ENCODE data around the gene CEP95. TPM values are rescaled to one million over a fixed set of nuclear protein-coding genes. Genes with fewer than 3 reads are reported as not detected.

The CEP95 gene
- total RNA-seq, 1 experiment from 2014 or later: 77.0 TPM

Small RNA genes within 50 kb of the gene (microRNA-seq; reads per million reads assigned to microRNA genes)
- 3.6 reads per million for gene MIR3064 (ENCODE audit: borderline number of aligned reads)
- gene MIR5047 (ENCODE audit: borderline number of aligned reads): not detected

Other genes starting within 250 kb of the CEP95 start
- gene TEX2, start 243.7 kb upstream of the CEP95 start, total RNA-seq (2021; ENCODE audit: unreplicated experiment): 24.6 TPM
- 0.42 TPM for gene PECAM1, start 116.1 kb upstream of the CEP95 start, total RNA-seq (2021; ENCODE audit: unreplicated experiment)
- 3.8 TPM for gene MILR1, start 57.9 kb upstream of the CEP95 start, total RNA-seq (2021; ENCODE audit: unreplicated experiment)
- 51.5 TPM for gene POLG2, start 9.9 kb upstream of the CEP95 start, total RNA-seq (2021; ENCODE audit: unreplicated experiment)
- gene DDX5, start 688 bp upstream of the CEP95 start, total RNA-seq (2021; ENCODE audit: unreplicated experiment): 798 TPM
- gene SMURF2, start 155.3 kb downstream of the CEP95 start, total RNA-seq (2021; ENCODE audit: unreplicated experiment): 127 TPM

Measured in HCT116 (cell line).